Fibroblast of skin of scalp (primary cell): ENCODE measurements around the gene RANGRF. TPM values are rescaled to one million over a fixed set of nuclear protein-coding genes. Genes with fewer than 3 reads are reported as not detected.
"Not testable (repeated sequence)": the region's sequence is repeated elsewhere in the genome, so short reads cannot be mapped to it uniquely, and the experiment has no call there.

Source experiments
- DNase-seq: peaks from one replicate; pipeline ENCODE4 v3.0.0-alpha.2; 2013
- polyA plus RNA-seq, 2 experiments: library from polyadenylated mRNA; unstranded; fragments of 120-200 nt; gene quantifications; one replicate each; pipeline ENCODE4 v1.2.1, GENCODE V29; 2013; ENCODE audit not compliant: insufficient read length in 2 of 2

RANGRF gene, protein sequence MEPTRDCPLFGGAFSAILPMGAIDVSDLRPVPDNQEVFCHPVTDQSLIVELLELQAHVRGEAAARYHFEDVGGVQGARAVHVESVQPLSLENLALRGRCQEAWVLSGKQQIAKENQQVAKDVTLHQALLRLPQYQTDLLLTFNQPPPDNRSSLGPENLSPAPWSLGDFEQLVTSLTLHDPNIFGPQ
- polyA plus RNA-seq (2013, experiment 1 of 2; ENCODE audit: insufficient read length): 26.8 TPM
- 22.1 TPM for polyA plus RNA-seq (2013, experiment 2 of 2; ENCODE audit: insufficient read length)

DNA sequence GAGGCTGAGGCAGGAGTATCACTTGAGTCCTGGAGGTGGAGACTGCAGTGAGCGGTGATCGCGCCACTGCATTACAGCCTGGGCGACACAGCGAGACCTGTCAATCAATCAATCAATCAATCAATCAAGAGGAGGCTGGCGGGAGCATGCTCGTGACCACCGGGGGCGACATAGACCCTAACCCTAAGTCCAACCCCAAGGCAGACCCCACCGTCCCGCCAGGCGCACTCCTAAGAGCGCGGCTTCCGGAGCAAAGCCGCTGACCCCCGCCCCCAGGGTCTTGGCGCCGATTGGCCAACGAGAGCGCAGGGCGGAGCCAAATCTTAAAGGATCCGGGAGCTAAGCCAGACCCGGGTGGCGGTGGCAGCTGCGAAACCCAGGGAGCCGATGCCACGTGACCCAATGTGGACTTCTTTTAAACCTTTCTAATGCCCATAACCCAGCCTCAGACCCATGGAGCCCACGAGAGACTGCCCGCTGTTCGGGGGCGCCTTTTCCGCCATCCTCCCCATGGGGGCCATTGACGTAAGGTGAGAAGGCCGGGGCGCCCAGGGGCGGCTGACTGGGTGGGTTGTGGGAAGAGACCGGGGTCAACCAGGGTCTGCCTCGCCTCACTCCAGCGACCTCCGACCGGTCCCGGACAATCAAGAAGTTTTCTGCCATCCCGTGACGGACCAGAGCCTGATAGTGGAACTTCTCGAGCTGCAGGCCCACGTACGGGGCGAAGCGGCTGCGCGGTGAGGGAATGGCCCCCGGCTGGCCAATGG is at the start of gene RANGRF:
Gene RANGRF (plus strand): TSS at position 335 of the 767 bp plus-strand sequence. CDS start 119 bp downstream, at position 454.
- DNase-seq: peak; percentile 85

DNA sequence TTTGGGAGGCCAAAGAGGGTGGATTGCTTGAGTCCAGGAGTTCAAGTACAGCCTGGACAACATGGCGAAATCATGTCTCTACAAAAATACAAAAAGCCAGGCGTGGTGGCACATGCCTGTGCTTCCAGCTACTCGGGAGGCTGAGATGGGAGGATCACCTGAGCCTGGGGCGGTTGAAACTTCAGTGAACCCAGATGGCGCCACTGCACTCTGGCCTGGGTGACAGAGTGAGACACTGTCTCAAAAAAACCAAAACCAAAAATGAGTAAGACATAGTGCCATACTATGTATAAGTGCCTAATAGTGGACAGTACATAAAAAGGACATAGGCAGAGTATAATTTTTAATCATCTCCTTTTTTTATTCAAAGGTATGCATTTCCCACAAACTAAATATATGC is 44.6 kb upstream of the RANGRF start:
- DNase-seq: no peak

DNA sequence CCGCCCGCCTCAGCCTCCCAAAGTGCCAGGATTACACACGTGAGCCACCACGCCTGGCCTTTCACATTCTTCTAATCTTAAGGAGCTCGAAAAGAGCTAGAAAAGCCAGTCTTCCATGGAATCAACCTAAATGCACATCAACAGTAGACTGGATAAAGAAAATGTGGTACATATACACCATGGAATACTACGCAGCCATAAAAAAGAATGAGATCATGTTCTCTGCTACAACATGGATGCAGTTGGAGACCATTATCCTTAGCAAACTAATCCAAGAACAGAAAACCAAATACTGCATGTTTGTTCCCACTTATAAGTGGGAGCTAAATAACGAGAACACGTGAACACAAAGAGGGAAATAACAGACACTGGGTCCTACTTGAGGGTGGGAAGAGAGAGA is 43.7 kb upstream of the RANGRF start:
- DNase-seq: no peak

DNA sequence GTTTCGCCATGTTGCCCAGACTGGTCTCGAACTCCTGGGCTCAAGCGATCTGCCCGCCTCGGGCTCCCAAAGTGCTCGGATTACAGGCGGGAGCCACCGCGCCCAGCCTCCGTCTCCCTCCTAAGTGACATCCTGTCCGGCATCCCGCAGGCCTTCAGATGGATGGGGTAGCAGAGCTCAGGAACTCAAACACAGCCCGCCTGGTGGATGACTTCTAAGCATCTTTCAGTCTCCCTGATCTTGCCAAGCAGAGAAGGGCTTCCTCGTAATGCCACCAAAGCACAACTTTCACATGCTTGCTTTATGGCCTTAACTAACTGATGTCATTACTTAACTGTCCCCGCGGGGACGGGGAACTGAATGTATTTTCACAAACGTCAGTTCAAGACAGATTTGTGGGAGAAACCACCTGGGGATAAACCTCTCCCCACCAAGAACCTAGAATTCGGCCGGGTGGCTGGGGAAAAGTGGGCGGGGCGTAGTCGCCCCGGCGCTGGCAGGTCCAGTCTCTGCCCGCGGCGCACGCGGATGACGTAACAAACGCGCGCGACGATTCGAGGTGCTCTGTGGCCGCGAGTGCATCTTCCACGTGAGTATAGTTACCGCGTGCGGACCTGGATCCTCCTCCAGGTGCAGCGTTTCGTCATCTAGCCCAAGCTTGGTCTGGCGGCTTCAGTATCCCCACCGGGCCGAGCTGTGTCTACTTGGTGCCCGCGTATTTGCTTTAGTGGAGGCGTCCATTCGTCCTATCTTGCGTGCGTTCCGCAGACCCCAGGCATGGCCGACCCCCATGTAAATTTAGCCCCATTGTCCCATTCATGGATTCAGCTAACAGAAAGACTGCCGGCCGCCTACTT is 39.5 kb upstream of the RANGRF start, which contains the start of gene PFAS:
Gene PFAS (plus strand): TSS at position 539 of the 857 bp plus-strand sequence. CDS start 4,649 bp downstream, outside the sequence.
- DNase-seq: peak; percentile 92

DNA sequence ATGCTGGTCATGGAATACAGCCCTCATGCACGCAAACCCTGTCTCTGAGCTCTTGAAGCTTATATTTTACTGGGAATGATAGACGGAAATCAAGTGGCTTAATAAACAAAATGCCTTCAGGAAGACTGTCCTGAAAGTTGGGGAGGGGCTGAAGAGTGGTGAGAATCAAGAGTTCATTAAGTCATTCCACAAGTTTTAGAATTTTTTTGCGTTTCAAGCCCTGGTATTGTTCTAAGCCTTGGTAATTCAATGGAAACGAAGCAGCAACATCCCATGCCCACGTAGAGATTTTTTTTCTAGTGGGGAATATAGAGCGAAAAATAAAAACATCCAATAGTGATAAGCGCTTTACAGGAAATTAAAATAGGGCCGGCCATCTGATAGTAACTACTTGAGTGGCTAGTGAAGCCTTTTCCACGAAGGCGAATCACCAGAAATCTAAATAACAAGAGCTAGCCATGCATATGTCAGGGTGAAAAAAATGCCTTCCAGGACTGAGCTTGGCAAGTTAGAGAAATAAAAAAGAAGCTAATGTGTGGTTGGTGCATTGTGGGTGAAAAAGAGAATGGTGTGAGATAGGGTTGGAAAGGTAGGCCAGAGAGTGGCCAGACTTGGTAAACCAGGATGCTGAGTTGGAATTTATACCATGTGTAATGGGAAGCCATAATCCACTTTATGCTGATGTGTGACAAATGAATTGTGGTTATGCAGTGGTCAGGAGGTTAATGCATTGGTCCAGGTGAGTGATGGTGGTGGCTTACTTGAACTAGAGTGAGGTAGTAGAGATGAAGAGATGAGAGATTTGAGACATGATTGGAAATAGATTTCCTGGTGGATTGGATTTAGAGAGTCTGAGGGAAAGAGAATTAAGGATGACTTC is 38.6 kb upstream of the RANGRF start:
- no peak for DNase-seq

DNA sequence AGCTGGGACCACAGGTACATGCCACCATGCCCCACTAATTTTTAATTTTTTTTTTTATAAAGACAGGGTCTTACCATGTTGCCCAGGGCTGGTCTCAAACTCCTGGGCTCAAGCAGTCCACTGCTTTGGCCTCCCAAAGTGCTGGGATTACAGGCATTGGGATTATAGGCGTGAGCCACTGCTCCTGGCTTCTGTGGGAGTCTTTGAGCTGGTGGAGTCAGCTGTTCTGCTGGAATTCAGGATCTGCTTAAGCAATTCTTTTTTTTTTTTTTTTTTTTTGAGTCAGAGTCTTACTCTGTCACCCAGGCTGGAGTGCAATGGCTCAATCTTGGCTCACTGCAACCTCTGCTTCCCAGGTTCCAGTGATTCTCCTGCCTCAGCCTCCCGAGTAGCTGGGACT is 37.1 kb upstream of the RANGRF start:
- not testable (repeated sequence) for DNase-seq

DNA sequence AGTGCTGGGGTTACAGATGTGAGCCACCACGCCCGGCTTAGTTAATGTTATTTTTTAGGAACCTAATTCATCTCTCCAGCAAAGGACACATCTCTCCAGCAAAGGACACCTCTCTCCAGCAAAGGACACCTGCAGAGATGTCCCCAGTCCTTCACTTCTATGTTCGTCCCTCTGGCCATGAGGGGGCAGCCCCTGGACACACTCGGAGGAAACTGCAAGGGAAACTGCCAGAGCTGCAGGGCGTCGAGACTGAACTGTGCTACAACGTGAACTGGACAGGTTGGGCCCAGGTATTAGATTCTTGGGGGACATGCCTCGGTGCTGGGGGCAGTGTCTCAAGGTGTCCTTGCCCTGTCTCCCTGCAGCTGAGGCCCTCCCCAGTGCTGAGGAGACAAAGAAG is 34.7 kb upstream of the RANGRF start:
- DNase-seq: peak; percentile 9

DNA sequence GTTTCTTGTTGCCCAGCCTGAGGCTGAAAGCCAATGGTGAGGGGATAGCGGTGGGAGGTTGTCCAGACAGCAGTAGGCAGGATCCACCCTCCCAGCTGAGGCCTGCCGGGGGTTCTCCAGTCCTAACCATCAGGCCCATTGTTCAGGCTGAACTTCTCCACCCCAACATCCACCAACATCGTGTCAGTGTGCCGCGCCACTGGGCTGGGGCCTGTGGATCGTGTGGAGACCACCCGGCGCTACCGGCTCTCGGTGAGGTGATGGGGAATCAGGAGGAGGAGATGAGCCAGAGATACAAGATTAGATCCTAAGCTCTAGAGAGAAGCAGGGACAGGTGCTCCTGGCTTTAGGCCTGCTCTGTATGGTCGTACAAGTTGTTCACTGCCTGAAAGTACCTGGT is 33.6 kb upstream of the RANGRF start:
- no peak for DNase-seq

DNA sequence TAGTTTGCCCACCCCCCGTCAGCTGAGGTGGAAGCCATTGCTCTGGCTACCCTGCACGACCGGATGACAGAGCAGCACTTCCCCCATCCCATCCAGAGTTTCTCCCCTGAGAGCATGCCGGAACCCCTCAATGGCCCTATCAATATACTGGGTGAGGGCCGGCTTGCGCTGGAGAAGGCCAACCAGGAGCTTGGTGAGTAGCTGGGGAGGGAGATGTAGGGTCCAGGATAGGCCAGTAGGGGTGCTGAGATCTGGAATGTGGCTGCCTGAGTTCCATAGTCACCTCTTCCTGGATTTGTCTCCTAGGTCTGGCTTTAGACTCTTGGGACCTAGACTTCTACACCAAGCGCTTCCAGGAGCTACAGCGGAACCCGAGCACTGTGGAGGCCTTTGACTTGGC is 33.0 kb upstream of the RANGRF start:
- DNase-seq: no peak

DNA sequence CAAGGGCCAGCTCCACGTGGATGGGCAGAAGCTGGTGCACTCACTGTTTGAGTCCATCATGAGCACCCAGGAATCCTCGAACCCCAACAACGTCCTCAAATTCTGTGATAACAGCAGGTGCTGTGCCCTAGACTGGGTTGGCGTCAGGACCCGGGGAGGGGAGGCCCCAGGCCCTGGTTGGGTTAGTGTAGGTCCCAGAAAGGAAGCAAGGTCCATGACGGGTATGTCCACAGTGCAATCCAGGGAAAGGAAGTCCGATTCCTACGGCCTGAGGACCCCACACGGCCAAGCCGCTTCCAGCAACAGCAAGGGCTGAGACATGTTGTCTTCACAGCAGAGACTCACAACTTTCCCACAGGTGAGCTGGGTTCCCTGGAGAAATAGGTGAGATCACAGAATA is 32.2 kb upstream of the RANGRF start:
- DNase-seq: no peak

DNA sequence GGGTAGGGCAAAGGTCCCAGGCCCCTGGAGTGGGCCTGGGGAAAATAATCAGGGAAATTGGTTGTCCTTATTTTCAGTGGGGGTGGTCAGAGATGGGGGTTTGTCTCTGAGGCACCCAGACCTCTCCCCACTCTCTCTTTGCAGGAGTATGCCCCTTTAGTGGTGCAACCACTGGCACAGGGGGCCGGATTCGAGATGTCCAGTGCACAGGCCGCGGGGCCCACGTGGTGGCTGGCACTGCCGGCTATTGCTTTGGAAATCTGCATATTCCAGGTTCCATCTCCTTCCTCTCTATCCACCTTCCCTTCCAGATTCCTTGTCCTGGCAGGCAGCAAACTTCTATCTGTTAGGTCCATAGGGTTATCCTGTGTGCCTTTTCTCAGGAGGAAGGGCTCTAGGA is 31.8 kb upstream of the RANGRF start:
- DNase-seq: no peak

DNA sequence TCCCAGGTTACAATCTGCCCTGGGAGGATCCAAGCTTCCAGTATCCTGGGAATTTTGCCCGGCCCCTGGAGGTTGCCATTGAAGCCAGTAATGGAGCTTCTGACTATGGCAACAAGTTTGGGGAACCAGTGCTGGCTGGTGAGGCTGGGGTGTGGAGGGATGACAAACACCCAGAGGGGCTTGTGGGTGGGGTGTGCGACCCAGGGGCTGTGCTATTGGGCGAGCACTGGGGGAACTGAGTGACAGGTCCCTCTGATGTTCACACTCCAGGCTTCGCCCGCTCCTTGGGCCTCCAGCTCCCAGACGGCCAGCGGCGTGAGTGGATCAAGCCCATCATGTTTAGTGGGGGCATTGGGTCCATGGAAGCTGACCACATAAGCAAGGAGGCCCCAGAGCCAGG is 30.7 kb upstream of the RANGRF start:
- DNase-seq: no peak

DNA sequence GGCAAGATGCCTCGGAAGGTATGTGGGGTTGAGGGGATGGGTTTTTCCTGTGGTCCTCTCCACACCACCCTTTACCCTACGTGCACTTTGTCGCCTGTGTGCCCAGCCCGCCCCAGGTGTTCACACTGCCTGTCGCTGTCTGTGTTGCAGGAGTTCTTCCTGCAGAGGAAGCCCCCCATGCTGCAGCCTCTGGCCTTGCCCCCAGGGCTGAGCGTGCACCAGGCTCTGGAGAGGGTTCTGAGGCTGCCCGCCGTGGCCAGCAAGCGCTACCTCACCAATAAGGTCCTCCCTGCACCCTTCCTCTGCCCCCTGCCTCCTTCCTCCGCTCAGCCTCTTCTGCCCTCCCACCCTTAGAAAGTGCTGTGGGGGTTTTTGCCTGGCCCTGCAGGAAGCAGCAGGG is 24.1 kb upstream of the RANGRF start:
- DNase-seq: no peak

DNA sequence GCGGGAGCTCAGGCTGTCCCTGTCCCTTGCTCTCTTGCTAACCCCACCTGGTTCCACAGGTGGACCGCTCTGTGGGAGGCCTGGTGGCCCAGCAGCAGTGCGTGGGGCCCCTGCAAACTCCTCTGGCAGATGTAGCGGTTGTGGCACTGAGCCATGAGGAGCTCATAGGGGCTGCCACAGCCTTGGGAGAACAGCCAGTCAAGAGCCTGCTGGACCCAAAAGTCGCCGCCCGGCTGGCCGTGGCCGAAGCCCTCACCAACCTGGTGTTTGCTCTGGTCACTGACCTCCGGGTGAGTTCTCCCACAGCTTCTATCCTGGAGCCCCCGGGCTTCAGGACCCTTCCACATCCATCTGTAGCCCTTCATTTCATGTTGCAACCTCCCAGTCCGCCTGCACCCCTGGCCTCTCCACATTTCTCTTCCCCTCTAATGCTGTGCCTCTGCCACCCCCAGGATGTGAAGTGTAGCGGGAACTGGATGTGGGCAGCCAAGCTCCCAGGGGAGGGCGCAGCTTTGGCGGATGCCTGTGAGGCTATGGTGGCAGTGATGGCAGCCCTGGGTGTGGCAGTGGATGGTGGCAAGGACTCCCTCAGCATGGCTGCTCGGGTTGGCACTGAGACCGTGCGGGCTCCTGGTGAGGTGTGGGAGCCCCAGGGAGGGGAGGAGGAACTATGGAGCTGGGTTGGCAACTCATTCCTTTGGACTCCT is 23.5 kb upstream of the RANGRF start:
- no peak for DNase-seq

DNA sequence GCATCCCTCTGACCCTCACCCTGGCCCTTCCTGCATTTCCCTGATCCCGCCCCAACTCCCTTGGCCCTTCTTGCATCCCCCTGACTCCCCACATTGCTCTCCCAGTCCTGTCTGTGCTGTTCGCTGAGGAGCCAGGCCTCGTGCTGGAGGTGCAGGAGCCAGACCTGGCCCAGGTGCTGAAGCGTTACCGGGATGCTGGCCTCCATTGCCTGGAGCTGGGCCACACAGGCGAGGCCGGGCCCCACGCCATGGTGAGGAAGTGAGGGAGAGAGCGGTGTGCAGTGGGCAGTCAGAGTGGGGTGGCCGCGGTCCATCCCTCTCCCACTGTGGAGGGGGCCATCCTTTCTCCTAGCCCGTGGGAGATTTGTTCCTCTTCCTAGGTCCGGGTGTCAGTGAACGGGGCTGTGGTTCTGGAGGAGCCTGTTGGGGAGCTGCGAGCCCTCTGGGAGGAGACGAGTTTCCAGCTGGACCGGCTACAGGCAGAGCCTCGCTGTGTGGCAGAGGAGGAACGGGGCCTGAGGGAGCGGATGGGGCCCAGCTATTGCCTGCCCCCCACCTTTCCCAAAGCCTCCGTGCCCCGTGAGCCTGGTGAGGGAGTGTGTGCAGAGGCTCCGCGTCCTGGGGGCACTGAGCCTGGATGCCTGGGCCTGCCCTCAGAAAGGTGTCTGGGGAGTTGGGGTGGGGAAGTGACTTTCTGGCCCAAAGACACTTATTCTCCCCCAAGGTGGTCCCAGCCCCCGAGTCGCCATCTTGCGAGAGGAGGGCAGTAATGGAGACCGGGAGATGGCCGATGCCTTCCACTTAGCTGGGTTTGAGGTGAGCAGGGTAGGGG is 21.6 kb upstream of the RANGRF start:
- no peak for DNase-seq

DNA sequence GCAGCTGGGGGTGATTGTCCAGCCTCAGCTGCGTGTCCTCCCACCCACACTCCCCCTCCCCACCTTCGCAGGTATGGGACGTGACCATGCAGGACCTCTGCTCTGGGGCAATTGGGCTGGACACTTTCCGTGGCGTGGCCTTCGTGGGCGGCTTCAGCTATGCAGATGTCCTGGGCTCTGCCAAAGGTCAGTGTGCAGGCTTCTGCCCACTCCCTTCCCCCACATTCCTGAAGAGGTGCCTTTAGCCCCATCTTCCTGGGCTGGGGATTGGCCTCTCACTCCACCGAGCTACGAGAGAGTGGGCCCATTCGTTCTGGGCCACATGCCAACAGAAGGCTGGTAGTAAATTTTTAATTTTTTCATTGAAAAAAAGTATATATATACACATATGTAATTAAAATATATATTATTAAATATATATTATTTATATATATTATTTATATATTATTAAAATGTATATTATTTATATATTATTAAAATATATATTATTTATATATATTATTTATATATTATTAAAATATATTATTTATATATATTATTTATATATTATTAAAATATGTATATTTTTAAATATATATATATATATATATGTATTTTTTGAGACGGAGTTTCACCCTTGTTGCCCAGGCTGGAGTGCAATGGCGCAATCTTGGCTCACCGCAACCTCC is 20.9 kb upstream of the RANGRF start:
- no peak for DNase-seq

DNA sequence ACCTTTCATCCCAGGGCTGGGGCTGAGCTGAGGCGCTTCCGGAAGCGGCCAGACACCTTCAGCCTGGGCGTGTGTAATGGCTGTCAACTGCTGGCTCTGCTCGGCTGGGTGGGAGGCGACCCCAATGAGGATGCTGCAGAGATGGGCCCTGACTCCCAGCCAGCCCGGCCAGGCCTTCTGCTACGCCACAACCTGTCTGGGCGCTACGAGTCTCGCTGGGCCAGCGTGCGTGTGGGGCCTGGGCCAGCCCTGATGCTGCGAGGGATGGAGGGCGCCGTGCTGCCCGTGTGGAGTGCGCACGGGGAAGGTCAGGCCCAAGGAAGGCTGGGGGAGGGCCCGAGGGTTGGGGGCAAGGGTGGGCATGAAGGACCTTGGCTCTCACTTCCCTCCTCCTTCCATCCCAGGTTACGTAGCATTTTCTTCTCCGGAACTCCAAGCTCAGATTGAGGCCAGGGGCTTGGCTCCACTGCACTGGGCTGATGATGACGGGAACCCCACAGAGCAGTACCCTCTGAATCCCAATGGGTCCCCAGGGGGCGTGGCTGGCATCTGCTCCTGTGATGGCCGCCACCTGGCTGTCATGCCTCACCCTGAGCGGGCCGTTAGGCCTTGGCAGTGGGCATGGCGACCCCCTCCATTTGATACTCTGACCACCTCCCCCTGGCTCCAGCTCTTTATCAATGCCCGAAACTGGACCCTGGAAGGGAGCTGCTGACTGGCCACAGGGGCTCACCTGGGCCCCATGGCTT is 19.7 kb upstream of the RANGRF start:
- DNase-seq: no peak

DNA sequence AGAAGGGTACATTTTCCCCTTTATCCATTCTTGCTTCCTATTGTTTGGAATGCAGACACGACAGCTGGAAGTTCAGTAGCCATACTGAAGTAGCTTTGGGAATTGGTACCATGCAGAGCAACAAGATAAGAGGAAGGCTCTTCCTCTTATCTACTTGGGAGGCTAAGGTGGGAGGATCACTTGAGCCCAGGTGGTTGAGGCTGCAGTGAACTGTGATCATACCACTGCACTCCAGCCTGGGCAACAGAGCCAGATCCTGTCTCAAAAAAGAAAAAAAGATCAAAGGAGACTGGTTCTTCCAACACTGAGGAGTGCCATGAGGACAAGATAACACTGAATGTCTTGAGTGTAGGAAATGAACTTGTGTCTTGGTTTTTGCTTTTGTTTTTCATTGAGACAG is 16.0 kb upstream of the RANGRF start:
- DNase-seq: no peak

DNA sequence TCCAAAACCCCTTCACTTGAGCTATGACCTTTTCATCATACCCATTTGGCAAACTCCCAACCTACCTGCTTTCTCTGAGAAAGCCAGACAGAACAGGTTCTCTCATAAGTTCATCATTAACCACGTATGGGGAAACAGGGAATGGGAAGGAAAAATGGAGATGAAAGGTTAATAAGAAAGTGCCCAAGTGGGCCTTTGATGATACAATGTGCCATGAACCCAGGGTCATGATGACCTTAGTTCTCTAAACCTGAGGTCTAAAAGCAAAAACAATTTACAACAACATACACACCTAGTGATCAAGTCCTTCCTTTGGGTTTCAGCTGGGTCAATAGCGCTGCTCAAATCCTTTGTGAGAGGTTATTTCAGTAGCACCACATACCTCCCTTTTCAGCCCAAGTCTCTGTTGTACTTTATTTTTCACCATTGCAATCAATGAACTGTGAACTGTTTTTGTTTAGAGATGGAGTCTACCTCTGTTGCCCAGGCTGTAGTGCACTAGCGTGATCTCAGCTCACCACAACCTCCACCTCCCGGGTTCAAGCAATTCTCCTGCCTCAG is 14.5 kb upstream of the RANGRF start:
- no peak for DNase-seq
